Gastrocnemius medialis (tissue), 4 donors: ENCODE data around the gene LSG1. TPM values are rescaled to one million over a fixed set of nuclear protein-coding genes. Genes with fewer than 3 reads are reported as not detected.

Source experiments
- ATAC-seq, 2 donors: fragments of 150-250 bp; one replicate each; pipeline ENCODE4 v1.9.1; 2016
- DNase-seq, 2 donors: peaks; one replicate each; pipeline ENCODE4 v3.0.0-alpha.2; 2019
- H3K27ac ChIP-seq, 4 donors: fragments of 200-600 bp; sonication (generic); 1 replicate in 1 of 4; 2 replicates in 3 of 4; pipeline ENCODE4 v1.5.1; 2016 to 2018; ENCODE audit warnings: mild to moderate bottlenecking in 2 of 4, moderate library complexity in 1 of 4
- H3K27me3 ChIP-seq, 3 donors: fragments of 200-600 bp; sonication (generic) in 2 of 3; 1 replicate in 1 of 3; 2 replicates in 2 of 3; pipeline versions ENCODE4 v1.5.1 to v1.6.0; 2016 to 2019; ENCODE audit warnings: mild to moderate bottlenecking in 1 of 3, moderate library complexity in 1 of 3
- H3K36me3 ChIP-seq, 2 donors: fragments of 200-600 bp; sonication (generic) in 1 of 2; one replicate each; pipeline ENCODE4 v1.5.1; 2017 to 2018
- H3K4me1 ChIP-seq, 2 donors: fragments of 200-600 bp; sonication (generic) in 1 of 2; one replicate each; pipeline ENCODE4 v1.5.1; 2016 to 2017; ENCODE audit warnings: mild to moderate bottlenecking in 2 of 2
- H3K4me3 ChIP-seq, 4 donors: fragments of 200-600 bp; sonication (generic) in 3 of 4; 1 replicate in 1 of 4; 2 replicates in 3 of 4; pipeline ENCODE4 v1.5.1; 2016 to 2019; ENCODE audit warnings: mild to moderate bottlenecking in 2 of 4
- H3K9me3 ChIP-seq, 3 donors: fragments of 200-600 bp; sonication (generic) in 2 of 3; 1 replicate in 1 of 3; 2 replicates in 2 of 3; pipeline ENCODE4 v1.5.1; 2016 to 2019
- POLR2A ChIP-seq, 2 donors: fragments of 450-650 bp; IDR thresholded peaks; one replicate each; pipeline ENCODE4 v1.6.1; 2017; ENCODE audit warnings: antibody characterized with exemption in 2 of 2, mild to moderate bottlenecking in 2 of 2, moderate library complexity in 2 of 2
- in situ Hi-C, 4 donors: fragments of 200-750 bp; cut with MboI; loops; one replicate each; pipeline versions ENCODE4 v1.15.0 to v1.8.0; 2017; ENCODE audit warnings: low sequenced_read_pairs in 4 of 4
- intact Hi-C: fragments of 100-400 bp; cut with DNase I; formaldehyde crosslinking; loops from one replicate; pipeline ENCODE4 v1.15.1; 2023; ENCODE audit warnings: low total_unique reads
- total RNA-seq, 4 donors: library from RNA; depleted of rRNA; stranded (reverse); fragments of >200 nt; gene quantifications; one replicate each; pipeline versions ENCODE4 v1.1.0 to v1.2.3, GENCODE V29; 2016
- TF ChIP-seq, protein P1 (sequence below), 5 experiments: fragments of 450-650 bp in 3 of 5; fragments of 200-600 bp in 2 of 5; sonication (generic) in 2 of 5; IDR thresholded peaks in 4 of 5; conservative IDR thresholded peaks in 1 of 5; 1 replicate in 4 of 5; 2 replicates in 1 of 5; pipeline ENCODE4 v1.5.1; 2016 to 2019; ENCODE audit warnings: antibody characterized with exemption in 5 of 5, mild to moderate bottlenecking in 3 of 5, moderate library complexity in 3 of 5

The LSG1 gene
- total RNA-seq, 4 donors from 2014 or later: 23.2 to 38.4 (median 28.0) TPM

GRCh38 chr3:194711286-194711685 lies 39.3 kb upstream of the LSG1 start:
- DNase-seq: no peak
- H3K4me1 ChIP-seq: peaks cover 10 to 12% of the 10 kb centered on the region in 2 donors
- no peak for ATAC-seq
- TF ChIP-seq POLR2A (IDR thresholded peaks at IDR 0.05): no peak
- TF ChIP-seq, protein P1, sequence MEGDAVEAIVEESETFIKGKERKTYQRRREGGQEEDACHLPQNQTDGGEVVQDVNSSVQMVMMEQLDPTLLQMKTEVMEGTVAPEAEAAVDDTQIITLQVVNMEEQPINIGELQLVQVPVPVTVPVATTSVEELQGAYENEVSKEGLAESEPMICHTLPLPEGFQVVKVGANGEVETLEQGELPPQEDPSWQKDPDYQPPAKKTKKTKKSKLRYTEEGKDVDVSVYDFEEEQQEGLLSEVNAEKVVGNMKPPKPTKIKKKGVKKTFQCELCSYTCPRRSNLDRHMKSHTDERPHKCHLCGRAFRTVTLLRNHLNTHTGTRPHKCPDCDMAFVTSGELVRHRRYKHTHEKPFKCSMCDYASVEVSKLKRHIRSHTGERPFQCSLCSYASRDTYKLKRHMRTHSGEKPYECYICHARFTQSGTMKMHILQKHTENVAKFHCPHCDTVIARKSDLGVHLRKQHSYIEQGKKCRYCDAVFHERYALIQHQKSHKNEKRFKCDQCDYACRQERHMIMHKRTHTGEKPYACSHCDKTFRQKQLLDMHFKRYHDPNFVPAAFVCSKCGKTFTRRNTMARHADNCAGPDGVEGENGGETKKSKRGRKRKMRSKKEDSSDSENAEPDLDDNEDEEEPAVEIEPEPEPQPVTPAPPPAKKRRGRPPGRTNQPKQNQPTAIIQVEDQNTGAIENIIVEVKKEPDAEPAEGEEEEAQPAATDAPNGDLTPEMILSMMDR (IDR thresholded peaks at IDR 0.05 in 4 of 5, conservative IDR thresholded peaks at IDR 0.05 in 1 of 5): no peak
- intact Hi-C loops: no loop called here
- H3K27me3 ChIP-seq: no peaks in the 10 kb centered on the region
- in situ Hi-C loops: no loop called here
- H3K36me3 ChIP-seq: no peaks in the 10 kb centered on the region
- H3K4me3 ChIP-seq: no peak overlapping the region
- H3K9me3 ChIP-seq: no peaks in the 10 kb centered on the region
- peak overlapping the region; percentile 33 to 69 (median 56) for H3K27ac ChIP-seq

DNA sequence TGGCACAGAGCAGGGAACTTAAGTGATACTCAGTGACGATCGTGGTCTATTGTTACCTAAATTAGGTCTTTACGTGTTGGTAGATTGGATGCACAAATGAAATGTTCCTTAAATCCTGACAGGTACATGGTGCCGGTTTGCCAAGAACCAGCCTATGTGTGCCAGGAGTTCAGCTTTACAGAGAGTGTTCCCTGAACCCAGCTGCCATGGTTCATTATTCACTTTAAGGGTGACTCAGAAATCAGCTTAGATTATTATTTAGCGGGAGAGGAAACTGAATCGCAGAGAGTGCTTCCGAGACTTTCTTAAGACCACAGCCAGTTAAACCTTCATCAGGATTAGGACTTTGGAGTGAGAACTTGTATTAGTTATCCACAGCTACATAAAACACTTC lies 35.2 kb upstream of the LSG1 start:
- ATAC-seq (no peak), DNase-seq (no peak)
- H3K9me3 ChIP-seq: no peaks in the 10 kb centered on the region
- no peak for TF ChIP-seq POLR2A (IDR thresholded peaks at IDR 0.05)
- TF ChIP-seq, protein P1 (IDR thresholded peaks at IDR 0.05 in 4 of 5, conservative IDR thresholded peaks at IDR 0.05 in 1 of 5): no peak
- H3K27me3 ChIP-seq: no peaks in the 10 kb centered on the region
- H3K36me3 ChIP-seq: no peaks in the 10 kb centered on the region
- intact Hi-C loops (no loop called here), in situ Hi-C loops (no loop called here)
- H3K27ac ChIP-seq: no peak overlapping the region
- peaks cover 27 to 28% of the 10 kb centered on the region in 2 donors for H3K4me1 ChIP-seq
- no peak overlapping the region for H3K4me3 ChIP-seq

DNA sequence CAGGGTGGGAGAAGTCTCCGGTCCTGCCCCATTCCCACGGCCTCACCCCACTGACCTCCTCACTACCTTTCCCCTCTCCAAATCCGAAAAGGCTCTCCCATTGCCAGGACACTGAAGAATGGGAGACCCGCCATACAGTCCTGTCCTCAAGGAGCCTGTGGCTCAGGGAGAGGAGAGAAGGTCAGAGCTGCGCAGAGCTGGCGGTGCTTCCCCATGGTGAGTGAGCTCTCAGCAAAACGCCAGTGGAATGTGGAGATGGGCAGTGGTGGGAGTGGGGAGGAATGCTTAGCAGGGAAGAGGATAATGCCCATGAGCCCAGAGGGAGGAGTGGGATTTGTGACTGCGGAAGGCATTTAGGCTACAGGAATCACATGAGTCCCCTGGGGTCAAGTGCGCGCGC lies 33.8 kb upstream of the LSG1 start:
- TF ChIP-seq POLR2A (IDR thresholded peaks at IDR 0.05): no peak
- TF ChIP-seq, protein P1 (IDR thresholded peaks at IDR 0.05 in 4 of 5, conservative IDR thresholded peaks at IDR 0.05 in 1 of 5): no peak
- Histone ChIP-seq H3K4me3 (no peak overlapping the region), H3K27ac (peak overlapping the region; percentile 57 to 73 (median 66)), H3K9me3 (no peaks in the 10 kb centered on the region), H3K27me3 (no peaks in the 10 kb centered on the region), H3K4me1 (peaks cover 17 to 19% of the 10 kb centered on the region in 2 donors), H3K36me3 (no peaks in the 10 kb centered on the region)
- ATAC-seq: peak; percentile 64 to 65
- DNase-seq: peak in 1 of 2 donors; percentile 18
- intact Hi-C loops: no loop called here
- in situ Hi-C loops: no loop called here

- TF ChIP-seq, protein P1 (IDR thresholded peaks at IDR 0.05 in 4 of 5, conservative IDR thresholded peaks at IDR 0.05 in 1 of 5): no peak
- no peak for TF ChIP-seq POLR2A (IDR thresholded peaks at IDR 0.05)
- Histone ChIP-seq H3K4me1 (peaks cover 17 to 19% of the 10 kb centered on the region in 2 donors), H3K36me3 (no peaks in the 10 kb centered on the region), H3K27ac (peak overlapping the region; percentile 57 to 73 (median 66)), H3K27me3 (no peaks in the 10 kb centered on the region), H3K4me3 (peak overlapping the region in 1 of 4 donors; percentile 13), H3K9me3 (no peaks in the 10 kb centered on the region)
- peak; percentile 10 to 40 for DNase-seq
- ATAC-seq: peak; percentile 84 to 87
- in situ Hi-C loops: no loop called here
- intact Hi-C loops: no loop called here
These were observed 33.2 kb upstream of the LSG1 start for GRCh38 chr3:194705227-194705626.

DNA sequence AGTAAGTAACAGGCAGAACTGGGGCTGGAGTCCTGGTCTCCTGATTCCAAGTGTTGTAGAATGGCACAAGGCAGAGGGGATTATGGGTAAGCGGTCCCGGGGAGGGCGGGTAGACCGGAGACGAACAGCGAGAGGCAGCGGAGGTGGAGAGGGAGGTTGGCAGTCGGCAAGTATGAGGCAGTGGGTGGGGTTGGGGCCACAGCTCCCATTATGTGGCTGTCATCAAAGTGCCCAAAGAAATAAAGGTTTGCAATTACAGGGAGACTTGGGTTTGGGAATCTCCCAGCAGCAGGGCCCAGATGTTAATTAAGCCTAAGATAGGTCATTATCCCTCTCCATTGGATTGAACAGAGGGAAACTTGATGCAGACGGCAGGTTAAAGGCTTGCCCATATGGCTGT lies 30.6 kb upstream of the LSG1 start:
- ATAC-seq (no peak), DNase-seq (no peak)
- H3K9me3 ChIP-seq: peaks cover 0 to 5% (median 0%) of the 10 kb centered on the region in 3 donors
- TF ChIP-seq, protein P1 (IDR thresholded peaks at IDR 0.05 in 4 of 5, conservative IDR thresholded peaks at IDR 0.05 in 1 of 5): no peak
- no peak for TF ChIP-seq POLR2A (IDR thresholded peaks at IDR 0.05)
- in situ Hi-C loops (no loop called here), intact Hi-C loops (no loop called here)
- H3K27me3 ChIP-seq: no peaks in the 10 kb centered on the region
- no peak overlapping the region for H3K4me3 ChIP-seq
- no peaks in the 10 kb centered on the region for H3K36me3 ChIP-seq
- peaks cover 17 to 19% of the 10 kb centered on the region in 2 donors for H3K4me1 ChIP-seq
- H3K27ac ChIP-seq: no peak overlapping the region
